HepG2 (cell line): ENCODE results near the gene RILP.

Source experiments
- AHR ChIP-seq: IDR thresholded peaks from 2 replicates; pipeline ENCODE4 v1.6.1; 2018; ENCODE audit warnings: missing genetic modification reagents, missing compliant biosample characterization
- HBP1 ChIP-seq: IDR thresholded peaks from 2 replicates; pipeline ENCODE4 v1.6.1; 2016; ENCODE audit warnings: low read depth, control low read depth
- MIXL1 ChIP-seq: IDR thresholded peaks from 2 replicates; pipeline ENCODE4 v1.6.1; 2016
- TBP ChIP-seq: sonication (generic); formaldehyde crosslinking; IDR thresholded peaks from 2 replicates; pipeline ENCODE4 v1.5.0; 2020; ENCODE audit warnings: missing genetic modification reagents

GRCh38 chr17:1638624-1639300, 10.9 kb downstream of the RILP start:
- TF ChIP-seq MIXL1 (CRISPR knock-in tag), result no peak
- no peak for TF ChIP-seq HBP1 (CRISPR knock-in tag)
- no peak for TF ChIP-seq AHR
- no peak for TF ChIP-seq TBP (CRISPR knock-in tag)
